ENCODE data around the gene MRPS31. TPM values are rescaled to one million over a fixed set of nuclear protein-coding genes. Genes with fewer than 3 reads are reported as not detected.

The MRPS31 gene
- total RNA-seq, 1 donor from 2014 or later, result 28.8 TPM

DNA sequence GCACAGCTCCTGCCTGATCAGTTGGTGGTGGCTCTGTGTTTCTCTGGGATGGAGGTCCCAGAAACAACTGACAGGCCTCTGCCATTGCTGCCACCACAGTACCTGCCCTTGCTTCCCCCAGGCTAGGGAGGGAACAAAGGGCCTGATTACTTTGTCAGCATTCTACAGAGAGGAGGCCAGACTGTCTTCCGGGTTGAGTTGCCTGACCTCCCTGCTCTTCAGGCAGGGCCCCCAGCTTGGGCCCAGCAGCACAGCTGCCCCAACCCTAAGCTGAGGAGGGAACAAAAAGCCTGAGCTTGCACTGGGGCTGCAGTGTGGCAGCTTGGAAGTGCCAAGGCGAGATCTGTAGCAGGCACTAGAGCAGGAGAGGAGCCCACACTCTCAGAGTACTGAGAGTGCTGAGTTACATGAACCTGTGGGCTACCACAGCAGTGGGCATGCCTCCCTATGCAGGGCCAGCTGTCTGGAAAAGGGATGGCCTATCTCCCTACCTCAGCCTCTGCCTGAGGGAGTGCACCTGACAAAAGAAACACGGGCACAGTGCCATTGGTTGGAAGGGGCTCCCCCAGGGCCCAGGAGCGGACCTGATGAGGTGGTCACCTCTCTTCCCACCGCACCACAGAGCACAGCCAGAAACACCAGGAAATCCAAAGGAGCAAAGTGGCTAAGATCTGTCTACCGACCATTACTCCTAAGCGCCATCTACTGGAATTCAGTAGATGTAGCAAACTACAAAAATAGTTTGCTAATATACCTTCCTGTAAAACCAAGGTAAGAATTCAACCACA, 42.9 kb upstream of the MRPS31 start:
- Mint-ChIP-seq H3K4me1 (ENCODE audit: low read depth, unreplicated experiment) (peaks cover 5% of the 10 kb centered on the region), H3K36me3 (ENCODE audit: unreplicated experiment) (no peaks in the 10 kb centered on the region), H3K27ac (ENCODE audit: unreplicated experiment) (no peak overlapping the region), H3K9me3 (ENCODE audit: unreplicated experiment) (no peaks in the 10 kb centered on the region), H3K27me3 (ENCODE audit: unreplicated experiment) (no peaks in the 10 kb centered on the region), H3K4me3 (ENCODE audit: unreplicated experiment) (no peak overlapping the region)
- no peak for DNase-seq
- TF ChIP-seq, protein P1, sequence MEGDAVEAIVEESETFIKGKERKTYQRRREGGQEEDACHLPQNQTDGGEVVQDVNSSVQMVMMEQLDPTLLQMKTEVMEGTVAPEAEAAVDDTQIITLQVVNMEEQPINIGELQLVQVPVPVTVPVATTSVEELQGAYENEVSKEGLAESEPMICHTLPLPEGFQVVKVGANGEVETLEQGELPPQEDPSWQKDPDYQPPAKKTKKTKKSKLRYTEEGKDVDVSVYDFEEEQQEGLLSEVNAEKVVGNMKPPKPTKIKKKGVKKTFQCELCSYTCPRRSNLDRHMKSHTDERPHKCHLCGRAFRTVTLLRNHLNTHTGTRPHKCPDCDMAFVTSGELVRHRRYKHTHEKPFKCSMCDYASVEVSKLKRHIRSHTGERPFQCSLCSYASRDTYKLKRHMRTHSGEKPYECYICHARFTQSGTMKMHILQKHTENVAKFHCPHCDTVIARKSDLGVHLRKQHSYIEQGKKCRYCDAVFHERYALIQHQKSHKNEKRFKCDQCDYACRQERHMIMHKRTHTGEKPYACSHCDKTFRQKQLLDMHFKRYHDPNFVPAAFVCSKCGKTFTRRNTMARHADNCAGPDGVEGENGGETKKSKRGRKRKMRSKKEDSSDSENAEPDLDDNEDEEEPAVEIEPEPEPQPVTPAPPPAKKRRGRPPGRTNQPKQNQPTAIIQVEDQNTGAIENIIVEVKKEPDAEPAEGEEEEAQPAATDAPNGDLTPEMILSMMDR (IDR thresholded peaks at IDR 0.05; ENCODE audit: partially characterized antibody, unreplicated experiment), result peak; percentile 48

GRCh38 chr13:40812724-40813445, 41.9 kb upstream of the MRPS31 start:
- DNase-seq, result no peak
- Mint-ChIP-seq H3K27ac (ENCODE audit: unreplicated experiment) (peak overlapping the region; percentile 31), H3K36me3 (ENCODE audit: unreplicated experiment) (no peaks in the 10 kb centered on the region), H3K4me3 (ENCODE audit: unreplicated experiment) (no peak overlapping the region), H3K9me3 (ENCODE audit: unreplicated experiment) (no peaks in the 10 kb centered on the region), H3K27me3 (ENCODE audit: unreplicated experiment) (no peaks in the 10 kb centered on the region), H3K4me1 (ENCODE audit: low read depth, unreplicated experiment) (peaks cover 5% of the 10 kb centered on the region)
- TF ChIP-seq, protein P1 (IDR thresholded peaks at IDR 0.05; ENCODE audit: partially characterized antibody, unreplicated experiment), result no peak

- Mint-ChIP-seq H3K27ac (ENCODE audit: unreplicated experiment) (no peak overlapping the region), H3K4me3 (ENCODE audit: unreplicated experiment) (no peak overlapping the region), H3K9me3 (ENCODE audit: unreplicated experiment) (no peaks in the 10 kb centered on the region), H3K36me3 (ENCODE audit: unreplicated experiment) (no peaks in the 10 kb centered on the region), H3K4me1 (ENCODE audit: low read depth, unreplicated experiment) (peaks cover 5% of the 10 kb centered on the region), H3K27me3 (ENCODE audit: unreplicated experiment) (no peaks in the 10 kb centered on the region)
- TF ChIP-seq, protein P1 (IDR thresholded peaks at IDR 0.05; ENCODE audit: partially characterized antibody, unreplicated experiment), result no peak
- no peak for DNase-seq
Measured at GRCh38 chr13:40812102-40812501, 41.1 kb upstream of the MRPS31 start.

DNA sequence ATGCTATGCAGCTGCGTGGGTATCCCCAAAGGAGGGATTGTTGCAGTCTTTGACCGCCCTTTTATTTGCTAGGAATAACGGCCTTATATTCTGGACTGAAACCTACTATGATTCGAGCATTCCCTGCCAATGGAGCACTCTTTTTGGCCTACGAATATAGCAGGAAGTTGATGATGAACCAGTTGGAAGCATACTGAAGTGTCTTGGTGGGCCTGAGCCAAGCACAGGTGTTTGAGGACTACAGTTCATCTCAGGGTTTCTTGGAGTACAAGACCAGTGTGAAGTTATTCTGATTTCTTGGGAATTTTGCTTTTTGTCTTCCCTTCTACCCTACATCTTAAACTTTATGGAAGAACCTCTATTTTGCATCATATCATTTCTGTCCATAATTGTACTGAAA, 38.5 kb upstream of the MRPS31 start:
- Mint-ChIP-seq H3K4me1 (ENCODE audit: low read depth, unreplicated experiment) (peaks cover 5% of the 10 kb centered on the region), H3K4me3 (ENCODE audit: unreplicated experiment) (no peak overlapping the region), H3K27me3 (ENCODE audit: unreplicated experiment) (no peaks in the 10 kb centered on the region), H3K9me3 (ENCODE audit: unreplicated experiment) (no peaks in the 10 kb centered on the region), H3K36me3 (ENCODE audit: unreplicated experiment) (no peaks in the 10 kb centered on the region), H3K27ac (ENCODE audit: unreplicated experiment) (no peak overlapping the region)
- TF ChIP-seq, protein P1 (IDR thresholded peaks at IDR 0.05; ENCODE audit: partially characterized antibody, unreplicated experiment), result no peak
- no peak for DNase-seq

GRCh38 chr13:40806241-40806640, 35.3 kb upstream of the MRPS31 start:
- Mint-ChIP-seq H3K36me3 (ENCODE audit: unreplicated experiment) (no peaks in the 10 kb centered on the region), H3K27ac (ENCODE audit: unreplicated experiment) (no peak overlapping the region), H3K27me3 (ENCODE audit: unreplicated experiment) (no peaks in the 10 kb centered on the region), H3K9me3 (ENCODE audit: unreplicated experiment) (no peaks in the 10 kb centered on the region), H3K4me1 (ENCODE audit: low read depth, unreplicated experiment) (no peaks in the 10 kb centered on the region), H3K4me3 (ENCODE audit: unreplicated experiment) (no peak overlapping the region)
- TF ChIP-seq, protein P1 (IDR thresholded peaks at IDR 0.05; ENCODE audit: partially characterized antibody, unreplicated experiment), result no peak
- no peak for DNase-seq

Measured in glutamatergic neuron (in vitro differentiated cells).